ENCODE results near the gene CDH4. TPM values are rescaled to one million over a fixed set of nuclear protein-coding genes. Genes with fewer than 3 reads are reported as not detected.

CDH4 gene
- polyA plus RNA-seq, 5 donors = 3.6 to 8.1 (median 4.7) TPM

DNA sequence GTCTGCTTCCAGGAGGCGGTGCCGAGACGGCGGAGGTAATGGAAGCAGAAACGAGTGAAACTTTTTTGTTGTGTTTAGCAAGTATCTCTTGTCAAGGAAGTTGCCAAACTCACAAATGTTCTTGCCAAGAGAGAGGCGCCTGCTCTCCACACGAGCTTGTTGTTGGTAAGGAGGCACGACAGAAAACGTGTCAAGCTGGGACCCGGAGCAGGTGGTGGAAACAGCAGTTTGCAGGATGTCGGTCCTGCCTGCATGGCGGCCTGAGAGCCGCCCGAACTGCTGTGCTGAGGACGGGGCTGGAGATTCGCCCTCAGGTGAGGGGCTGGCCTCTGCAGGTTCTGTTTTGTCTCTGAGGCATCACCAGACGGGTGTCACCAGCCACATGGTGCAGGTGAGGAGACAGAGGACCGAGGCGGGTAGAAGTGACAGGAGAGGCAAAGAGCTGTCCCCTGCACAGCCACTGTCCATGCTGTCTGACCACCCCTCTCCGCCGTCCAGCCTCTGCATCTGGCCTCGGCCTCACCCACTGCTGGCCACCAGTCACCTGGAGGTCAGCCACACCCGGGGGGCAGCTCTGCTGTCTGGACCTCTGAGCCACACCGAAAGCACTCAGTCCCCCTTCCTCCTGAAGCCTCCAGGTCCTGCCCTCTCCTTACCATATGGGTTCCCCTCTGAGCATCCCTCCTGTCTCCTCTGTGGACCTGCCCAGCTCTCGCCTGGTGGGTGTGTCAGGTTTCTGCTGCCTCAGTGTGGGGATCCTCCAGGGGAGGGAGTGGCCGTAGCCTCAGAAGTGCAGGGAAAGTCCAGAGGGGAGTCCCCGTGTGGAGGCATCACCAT lies 552.1 kb downstream of the CDH4 start:
- DNase-seq = no peak

DNA sequence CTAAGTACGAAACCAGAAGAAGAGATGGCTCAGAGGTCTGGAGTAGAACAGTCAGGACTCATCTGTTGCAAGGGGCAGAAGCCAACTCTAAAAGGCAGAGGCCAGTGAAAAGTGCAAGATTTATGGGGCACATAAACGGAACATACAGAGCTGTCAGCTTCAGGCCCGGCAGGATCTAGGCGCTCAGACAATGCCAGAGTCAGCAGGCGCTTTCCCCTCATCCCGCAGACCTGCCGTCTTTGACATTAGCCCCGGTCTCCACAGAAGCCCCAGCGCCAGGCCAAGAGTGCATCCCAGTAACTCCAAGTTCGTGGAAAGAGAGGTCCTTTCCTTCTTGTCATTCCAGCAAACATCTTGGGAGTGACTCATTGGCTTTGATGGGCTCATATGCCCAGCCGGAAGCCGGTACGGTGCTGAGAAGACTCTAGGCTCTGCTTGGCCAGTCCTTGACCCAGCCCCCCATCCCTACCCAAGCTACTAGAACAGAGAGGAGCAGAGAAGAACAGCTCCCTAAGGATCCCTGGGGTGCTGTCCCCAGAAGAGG lies 552.8 kb downstream of the CDH4 start:
- no peak for DNase-seq

- DNase-seq = no peak
Measured at GRCh38 chr20:61805365-61805764, 553.3 kb downstream of the CDH4 start.

GRCh38 chr20:61805781-61806180 lies 553.7 kb downstream of the CDH4 start:
- no peak for DNase-seq

GRCh38 chr20:61806314-61806713 lies 554.3 kb downstream of the CDH4 start:
- DNase-seq = no peak

DNA sequence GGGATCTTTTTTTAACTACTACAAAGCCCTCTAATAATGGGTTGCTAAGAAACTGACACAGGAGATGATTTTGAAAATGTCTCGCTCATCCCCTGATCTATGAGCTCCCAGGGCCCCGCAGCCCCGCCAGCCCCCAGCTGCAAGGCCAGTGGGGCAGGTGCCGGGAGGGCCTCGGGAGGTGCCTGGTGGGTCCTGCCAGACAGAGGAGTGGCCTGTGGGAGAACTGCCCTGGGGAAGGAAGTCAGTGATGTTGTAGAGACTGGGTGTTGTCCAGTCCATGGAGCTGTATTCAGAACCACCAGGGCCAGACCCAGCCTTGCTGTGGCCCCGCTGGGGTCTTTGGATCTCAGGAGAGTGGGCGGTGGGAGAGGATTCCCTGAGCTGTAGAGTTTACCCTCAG lies 554.9 kb downstream of the CDH4 start:
- no peak for DNase-seq

DNA sequence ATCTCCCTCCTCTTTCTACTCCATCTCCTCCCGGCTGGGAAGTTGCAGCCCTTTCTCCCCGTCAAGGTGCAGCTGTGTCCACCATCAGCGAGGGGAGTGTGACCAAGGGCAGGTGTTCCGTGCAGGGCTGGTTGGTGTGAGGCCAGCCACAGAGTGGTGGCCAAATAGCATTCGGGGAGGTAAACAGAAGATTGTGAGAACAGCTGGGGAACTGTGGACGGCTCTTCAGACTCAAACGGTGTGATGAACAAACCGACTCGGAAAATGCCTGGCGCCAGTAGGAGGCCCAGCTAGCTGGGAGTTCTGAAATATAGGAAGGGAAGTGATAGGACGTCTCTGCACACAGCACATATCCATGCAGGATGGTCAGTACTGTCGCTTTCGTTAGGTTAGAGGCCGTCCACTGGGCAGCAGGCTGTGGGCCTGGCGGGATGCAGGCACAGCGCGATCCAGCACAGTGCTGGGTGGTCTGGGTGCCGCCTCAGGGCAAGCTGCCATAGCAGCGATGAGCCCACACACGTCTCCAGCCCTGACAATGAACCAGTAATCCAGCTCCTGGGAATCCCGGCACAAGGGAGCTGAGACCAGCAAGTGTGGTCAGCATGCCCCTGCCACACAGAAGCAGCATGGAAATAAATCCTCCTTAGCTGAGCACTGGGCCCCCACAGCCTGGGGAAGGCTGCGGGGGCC lies 555.6 kb downstream of the CDH4 start:
- no peak for DNase-seq

DNA sequence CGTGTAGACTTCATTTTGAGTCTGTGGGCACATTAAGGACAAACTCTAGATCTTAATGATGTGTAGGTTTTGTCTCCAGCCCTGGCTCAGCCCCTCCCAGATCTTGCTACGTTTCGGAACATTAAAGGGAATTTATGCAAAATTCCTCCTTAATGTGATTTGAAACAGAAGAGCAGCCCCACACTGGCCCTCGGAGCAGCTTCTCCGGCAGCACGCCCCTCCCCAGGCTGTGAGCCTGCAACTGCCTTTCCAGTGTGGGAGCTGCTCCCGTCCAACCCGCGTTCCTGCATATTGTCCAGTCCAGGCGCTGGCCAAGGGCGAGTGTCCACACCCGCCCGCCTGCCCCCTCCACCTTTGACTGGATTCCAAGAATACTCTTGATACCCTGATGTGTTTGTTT lies 556.4 kb downstream of the CDH4 start:
- DNase-seq = peak; percentile 29 to 41

- DNase-seq = no peak
Measured at GRCh38 chr20:61809006-61809770, 557.1 kb downstream of the CDH4 start.

DNA sequence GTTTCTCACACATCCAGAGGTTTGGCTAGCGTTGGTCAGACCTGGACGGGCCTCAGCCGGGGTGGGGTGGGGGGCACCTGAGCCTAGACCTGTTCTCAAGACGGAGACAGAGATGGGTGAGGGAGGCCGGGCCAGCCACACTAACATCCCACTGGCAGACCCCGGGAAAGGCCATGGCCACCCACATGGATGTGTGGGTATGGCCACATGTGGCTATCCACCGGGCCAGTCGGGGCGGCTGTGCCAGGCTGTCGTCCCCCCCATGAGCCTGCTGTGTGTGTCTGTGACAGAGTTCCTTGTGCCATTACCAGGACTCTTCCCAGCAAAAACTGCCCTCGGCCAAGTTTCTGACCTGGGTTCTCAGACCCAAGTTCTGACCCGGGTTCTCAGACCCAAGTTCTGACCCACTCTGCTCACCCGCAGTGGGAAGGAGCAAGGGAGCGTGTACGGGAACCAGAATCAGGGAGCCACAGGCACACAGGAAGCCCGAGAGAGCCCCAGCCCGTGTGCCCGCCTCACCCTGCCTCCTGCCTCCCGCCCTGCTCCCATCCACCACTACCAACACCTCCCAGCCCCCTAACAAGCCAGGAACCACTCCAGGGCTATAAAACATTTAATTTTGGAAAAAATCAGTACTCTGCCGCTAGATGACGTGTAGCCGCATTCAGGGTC lies 558.1 kb downstream of the CDH4 start:
- no peak for DNase-seq

DNA sequence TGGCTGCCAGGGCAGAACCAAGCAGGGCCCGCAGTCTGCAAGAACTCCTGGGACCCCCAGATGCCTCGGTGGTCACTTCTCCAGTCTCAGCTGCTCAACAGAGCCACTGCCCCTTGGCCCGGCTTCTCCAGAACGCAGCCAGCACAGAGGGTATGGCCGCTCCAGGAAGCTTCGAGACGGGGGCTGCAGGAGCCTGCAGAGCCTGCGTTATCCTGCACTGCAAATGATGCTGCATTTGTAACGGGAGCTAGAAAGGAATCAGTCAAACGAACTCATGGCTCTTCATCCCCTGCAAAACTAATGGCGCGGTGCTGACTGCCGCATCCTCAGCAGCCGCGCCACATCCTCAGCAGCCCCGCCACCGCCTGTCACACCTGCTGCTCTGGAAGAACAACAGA lies 558.7 kb downstream of the CDH4 start:
- DNase-seq = no peak

GRCh38 chr20:61811166-61811565 lies 559.1 kb downstream of the CDH4 start:
- DNase-seq = no peak

GRCh38 chr20:61812121-61812844 lies 560.2 kb downstream of the CDH4 start:
- DNase-seq = no peak

GRCh38 chr20:61812845-61813485 lies 560.9 kb downstream of the CDH4 start:
- no peak for DNase-seq

GRCh38 chr20:61813791-61814190 lies 561.7 kb downstream of the CDH4 start:
- DNase-seq = no peak

- no peak for DNase-seq
Measured at GRCh38 chr20:61814244-61814643, 562.2 kb downstream of the CDH4 start.

- DNase-seq = no peak
Measured at GRCh38 chr20:61814726-61815125, 562.7 kb downstream of the CDH4 start.

DNA sequence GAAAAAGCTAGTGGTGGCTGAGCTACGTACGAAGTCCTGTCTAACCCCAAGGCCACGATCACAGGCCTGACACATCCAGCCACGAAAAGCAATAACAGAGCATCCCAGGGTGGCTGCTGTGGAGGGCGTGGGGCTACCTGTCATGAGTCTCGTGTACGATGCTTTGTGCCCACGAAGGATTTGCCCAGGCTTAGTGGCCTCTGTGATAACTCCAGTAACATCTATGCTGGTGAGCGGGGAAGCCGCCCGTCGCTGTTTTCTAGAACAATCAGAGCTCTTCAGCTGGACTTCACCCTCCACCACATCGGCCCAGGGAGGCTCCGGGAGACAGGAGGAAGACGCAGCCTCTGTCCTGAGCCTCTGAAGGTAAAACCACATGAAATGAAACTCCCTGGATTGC lies 563.1 kb downstream of the CDH4 start:
- DNase-seq = no peak

DNA sequence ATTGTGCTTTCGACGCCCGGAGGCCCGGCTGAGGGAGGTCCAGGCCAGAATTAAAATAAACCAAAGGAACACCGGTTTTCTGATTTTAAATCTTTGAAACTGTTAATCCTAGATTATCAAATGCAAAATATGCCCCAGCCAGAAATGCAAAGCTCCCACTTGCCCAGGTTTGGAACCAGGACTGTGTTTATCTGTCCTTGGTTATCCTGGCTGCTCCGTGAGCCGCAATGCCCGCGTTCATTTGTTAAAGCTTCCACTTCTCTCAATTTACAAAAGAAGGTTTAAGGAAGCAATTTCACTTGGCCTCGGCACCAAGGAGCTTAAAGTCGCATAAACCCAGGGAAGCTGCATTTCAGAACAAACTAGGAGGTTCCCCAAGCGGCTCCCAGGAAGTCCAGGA lies 563.6 kb downstream of the CDH4 start:
- DNase-seq = no peak
